A673 (cell line): ENCODE results near the gene TCF7L2. TPM values are rescaled to one million over a fixed set of nuclear protein-coding genes. Genes with fewer than 3 reads are reported as not detected.

Experiments used
- BruUV-seq: library from RNA; stranded (reverse); fragments of 400-500 nt; replicated peaks from 2 replicates; lab custom pipeline; 2021; lab: Mats Ljungman, UMichigan
- CTCF ChIA-PET: fragments of 300-600 bp; sonication (Branson Sonifier 250); formaldehyde crosslinking; loops from one replicate; lab custom pipeline; 2022; ENCODE audit warnings: antibody characterized with exemption; lab: Charles Lee
- POLR2A ChIA-PET: fragments of 300-600 bp; sonication (Branson Sonifier 250); formaldehyde crosslinking; loops from one replicate; lab custom pipeline; 2022; ENCODE audit warnings: antibody characterized with exemption; ENCODE audit not compliant: low non-redundant PET; lab: Charles Lee
- DNase-seq: peaks from one replicate; pipeline ENCODE4 v3.0.0-alpha.2; 2015; ENCODE audit warnings: low spot score
- H3K27ac ChIP-seq: fragments of 200-600 bp; sonication (generic); 2 replicates; pipeline ENCODE4 v1.5.1; 2016; ENCODE audit warnings: mixed run types, low read depth, mild to moderate bottlenecking, mixed read lengths, antibody characterized with exemption, low read length; ENCODE audit not compliant: poor library complexity, severe bottlenecking
- H3K27me3 ChIP-seq: fragments of 200-600 bp; sonication (generic); replicated peaks from 2 replicates; pipeline ENCODE4 v1.6.1; 2017; ENCODE audit warnings: mixed run types, low read depth, mild to moderate bottlenecking, mixed read lengths, antibody characterized with exemption, low read length; ENCODE audit not compliant: insufficient read depth, poor library complexity
- H3K36me3 ChIP-seq: fragments of 200-600 bp; sonication (generic); 2 replicates; pipeline ENCODE4 v1.6.1; 2016; ENCODE audit warnings: mixed run types, mild to moderate bottlenecking, mixed read lengths, antibody characterized with exemption, low read length; ENCODE audit not compliant: insufficient read depth, poor library complexity, severe bottlenecking
- H3K4me1 ChIP-seq: fragments of 200-600 bp; sonication (generic); 2 replicates; pipeline ENCODE4 v1.6.1; 2017; ENCODE audit warnings: mixed run types, mild to moderate bottlenecking, mixed read lengths, antibody characterized with exemption, low read length; ENCODE audit not compliant: insufficient read depth, poor library complexity, severe bottlenecking
- H3K4me3 ChIP-seq: fragments of 200-600 bp; sonication (generic); 2 replicates; pipeline ENCODE4 v1.5.1; 2016; ENCODE audit warnings: low read depth, mixed run types, mild to moderate bottlenecking, mixed read lengths, low read length; ENCODE audit not compliant: poor library complexity, severe bottlenecking
- H3K9me3 ChIP-seq: fragments of 200-600 bp; sonication (generic); 2 replicates; pipeline ENCODE4 v1.6.1; 2016; ENCODE audit warnings: mixed run types, low read depth, mild to moderate bottlenecking, mixed read lengths, antibody characterized with exemption, low read length; ENCODE audit not compliant: poor library complexity, severe bottlenecking
- CTCF ChIP-seq: fragments of 300-800, 200-600 bp; sonication (generic); conservative IDR thresholded peaks from 2 replicates; pipeline ENCODE4 v1.5.1; 2017; ENCODE audit warnings: low read depth, mild to moderate bottlenecking, antibody characterized with exemption, low read length, moderate library complexity, mixed read lengths
- EZH2 ChIP-seq: fragments of 200-600 bp; sonication (generic); IDR thresholded peaks from 2 replicates; pipeline ENCODE4 v1.6.1; 2017; ENCODE audit warnings: borderline replicate concordance, low read depth, mild to moderate bottlenecking, mixed read lengths, antibody characterized with exemption, low read length; ENCODE audit not compliant: poor library complexity, severe bottlenecking
- intact Hi-C: fragments of 100-400 bp; cut with micrococcal nuclease; formaldehyde crosslinking; loops from one replicate; pipeline ENCODE4 v1.10.0; 2022; ENCODE audit not compliant: unreplicated experiment
- total RNA-seq: library from RNA; stranded (reverse); gene quantifications from 2 replicates; pipeline ENCODE4 v1.2.3, GENCODE V29; 2021

The TCF7L2 gene
- total RNA-seq, 1 experiment from 2014 or later: 16.8 TPM

DNA sequence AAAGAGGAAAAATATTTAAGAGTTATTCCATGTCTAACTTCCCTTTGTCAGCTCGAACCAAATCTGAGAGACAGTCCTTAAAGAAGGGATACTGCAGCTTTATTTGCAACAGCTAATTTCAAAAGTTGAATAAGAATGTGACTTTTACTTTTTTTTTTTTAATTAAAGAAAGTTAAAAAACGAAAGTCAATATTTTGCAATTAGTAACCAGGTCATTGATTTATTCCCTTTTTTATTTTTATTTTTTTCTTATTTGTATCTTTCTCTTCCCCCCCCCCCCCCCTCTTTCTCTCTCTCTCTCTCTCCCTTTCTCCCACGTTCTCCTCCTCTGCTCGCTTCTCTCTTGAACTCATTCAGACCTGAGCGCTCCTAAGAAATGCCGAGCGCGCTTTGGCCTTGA, 209.5 kb downstream of the TCF7L2 start:
- Histone ChIP-seq H3K4me3 (no peak overlapping the region), H3K27me3 (no peaks in the 10 kb centered on the region), H3K9me3 (no peaks in the 10 kb centered on the region), H3K27ac (no peak overlapping the region), H3K36me3 (no peaks in the 10 kb centered on the region), H3K4me1 (no peaks in the 10 kb centered on the region)
- no TSS peak for BruUV-seq
- no peak for DNase-seq
- intact Hi-C loops: no loop called here
- CTCF ChIA-PET: no interaction called here
- POLR2A ChIA-PET: no interaction called here
- TF ChIP-seq EZH2 (no peak), CTCF (no peak)

- no peak overlapping the region for H3K4me3 ChIP-seq
- TF ChIP-seq EZH2: no peak
- no peak for TF ChIP-seq CTCF
- H3K9me3 ChIP-seq: no peaks in the 10 kb centered on the region
- intact Hi-C loops: no loop called here
- CTCF ChIA-PET: no interaction called here
- no peak overlapping the region for H3K27ac ChIP-seq
- DNase-seq: no peak
- no peaks in the 10 kb centered on the region for H3K36me3 ChIP-seq
- BruUV-seq: no TSS peak
- no peaks in the 10 kb centered on the region for H3K27me3 ChIP-seq
- no peaks in the 10 kb centered on the region for H3K4me1 ChIP-seq
- POLR2A ChIA-PET: no interaction called here
These were observed 210.6 kb downstream of the TCF7L2 start for GRCh38 chr10:113160641-113161040.

DNA sequence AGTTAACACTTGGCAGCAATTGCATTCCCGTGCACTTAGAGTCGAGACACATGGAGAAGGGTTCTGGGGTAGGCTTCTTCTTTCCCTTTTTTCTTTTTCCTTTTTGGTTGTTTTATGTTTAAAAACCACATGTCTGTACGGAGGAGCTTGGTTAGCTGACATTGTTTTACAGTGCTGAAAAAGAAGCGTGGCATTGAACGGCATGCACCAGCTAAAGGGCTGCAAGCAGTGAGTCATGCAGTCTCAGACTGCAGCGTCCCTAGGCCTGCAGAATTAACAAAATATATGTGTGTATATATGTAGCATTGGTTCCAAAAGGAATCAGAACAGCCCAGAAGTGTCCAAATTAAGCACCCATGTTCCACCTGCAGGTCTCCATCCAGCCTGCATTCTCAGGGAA, 211.0 kb downstream of the TCF7L2 start:
- Histone ChIP-seq H3K27me3 (no peaks in the 10 kb centered on the region), H3K4me1 (no peaks in the 10 kb centered on the region), H3K36me3 (no peaks in the 10 kb centered on the region), H3K9me3 (no peaks in the 10 kb centered on the region), H3K27ac (no peak overlapping the region), H3K4me3 (no peak overlapping the region)
- ChIA-PET POLR2A (no interaction called here), CTCF (no interaction called here)
- BruUV-seq: no TSS peak
- intact Hi-C loops: no loop called here
- no peak for TF ChIP-seq EZH2
- DNase-seq: no peak

GRCh38 chr10:113162960-113163359, 212.9 kb downstream of the TCF7L2 start:
- H3K27me3 ChIP-seq: no peaks in the 10 kb centered on the region
- ChIA-PET CTCF (no interaction called here), POLR2A (no interaction called here)
- no peak overlapping the region for H3K27ac ChIP-seq
- intact Hi-C loops: no loop called here
- DNase-seq: no peak
- no peaks in the 10 kb centered on the region for H3K9me3 ChIP-seq
- no peak for TF ChIP-seq CTCF
- TF ChIP-seq EZH2: no peak
- H3K36me3 ChIP-seq: no peaks in the 10 kb centered on the region
- H3K4me1 ChIP-seq: no peaks in the 10 kb centered on the region
- BruUV-seq: no TSS peak
- no peak overlapping the region for H3K4me3 ChIP-seq
